HG03460 (cell line): ENCODE measurements around the gene C10orf62.
"Not testable (repeated sequence)": the region's sequence is repeated elsewhere in the genome, so short reads cannot be mapped to it uniquely, and the experiment has no call there.

Source experiments
- ATAC-seq: cut with Tn5 transposase; IDR thresholded peaks from one replicate; pipeline ENCODE4 v1.9.1; 2021; ENCODE audit not compliant: unreplicated experiment

C10orf62 gene

GRCh38 chr10:97589479-97589878 lies at the start of gene C10orf62:
Gene C10orf62, plus strand, starts transcription at chr10:97589721. Its CDS starts 177 bp downstream, at chr10:97589898.
- no peak for ATAC-seq

- ATAC-seq = no peak
Observed at GRCh38 chr10:97540669-97541500, 48.6 kb upstream of the C10orf62 start.

GRCh38 chr10:97542169-97543024 lies 47.1 kb upstream of the C10orf62 start:
- no peak for ATAC-seq

- ATAC-seq = no peak
Observed at GRCh38 chr10:97543025-97543546, 46.4 kb upstream of the C10orf62 start.

GRCh38 chr10:97546456-97547270 lies 42.9 kb upstream of the C10orf62 start:
- no peak for ATAC-seq

- no peak for ATAC-seq
Observed at GRCh38 chr10:97547271-97547600, 42.3 kb upstream of the C10orf62 start.

GRCh38 chr10:97547962-97548361 lies 41.6 kb upstream of the C10orf62 start:
- ATAC-seq = no peak

GRCh38 chr10:97548828-97549455 lies 40.6 kb upstream of the C10orf62 start:
- ATAC-seq = no peak

GRCh38 chr10:97549587-97550322 lies 39.8 kb upstream of the C10orf62 start:
- no peak for ATAC-seq

GRCh38 chr10:97550336-97551149 lies 39.0 kb upstream of the C10orf62 start:
- no peak for ATAC-seq

GRCh38 chr10:97551271-97551670 lies 38.2 kb upstream of the C10orf62 start:
- ATAC-seq = no peak

- ATAC-seq = peak; percentile 87
Observed at GRCh38 chr10:97553575-97554031, 35.9 kb upstream of the C10orf62 start.

GRCh38 chr10:97554336-97554735 lies 35.2 kb upstream of the C10orf62 start:
- ATAC-seq = not testable (repeated sequence)

- not testable (repeated sequence) for ATAC-seq
Observed at GRCh38 chr10:97555541-97555940, 34.0 kb upstream of the C10orf62 start.

- not testable (repeated sequence) for ATAC-seq
Observed at GRCh38 chr10:97560731-97561381, 28.7 kb upstream of the C10orf62 start.

- ATAC-seq = not testable (repeated sequence)
Observed at GRCh38 chr10:97561386-97562077, 28.0 kb upstream of the C10orf62 start.

GRCh38 chr10:97562329-97562728 lies 27.2 kb upstream of the C10orf62 start:
- ATAC-seq = not testable (repeated sequence)

- ATAC-seq = no peak
Observed at GRCh38 chr10:97563337-97563736, 26.2 kb upstream of the C10orf62 start.
